SK-N-SH treated with all-trans-retinoic acid at 6 μM for 48 hours (cell line): ENCODE data around the gene TLCD2.

ENCODE experiments used
- ATAC-seq: fragments of 200-7000 bp; cut with Tn5 transposase; 3 replicates; pipeline ENCODE4 v1.9.1; 2020; ENCODE audit warnings: mild to moderate bottlenecking, moderate library complexity
- ARNTL ChIP-seq: fragments of 450-650 bp; formaldehyde crosslinking; IDR thresholded peaks from 2 replicates; pipeline ENCODE4 v1.5.0; 2020; ENCODE audit warnings: low read depth, mild to moderate bottlenecking, moderate library complexity, borderline replicate concordance
- BACH2 ChIP-seq: fragments of 250-450 bp; sonication (Bioruptor Pico); IDR thresholded peaks from 2 replicates; pipeline ENCODE4 v1.9.0; 2021; ENCODE audit warnings: mild to moderate bottlenecking, borderline replicate concordance
- CREB5 ChIP-seq: fragments of 250-450 bp; sonication (Bioruptor Pico); IDR thresholded peaks from 2 replicates; pipeline ENCODE4 v1.5.1; 2020; ENCODE audit warnings: low read depth, mild to moderate bottlenecking, moderate library complexity
- CSDC2 ChIP-seq: fragments of 250-450 bp; sonication (Bioruptor Pico); IDR thresholded peaks from 2 replicates; pipeline ENCODE4 v1.5.0; 2020; ENCODE audit warnings: mild to moderate bottlenecking, moderate library complexity
- CSRNP3 ChIP-seq: fragments of 250-450 bp; sonication (Bioruptor Pico); IDR thresholded peaks from 2 replicates; pipeline ENCODE4 v1.5.1; 2021; ENCODE audit warnings: mild to moderate bottlenecking, moderate library complexity
- ESRRG ChIP-seq: fragments of 250-450 bp; sonication (Bioruptor Pico); IDR thresholded peaks from 2 replicates; pipeline ENCODE4 v1.6.1; 2021; ENCODE audit warnings: mild to moderate bottlenecking
- GLIS3 ChIP-seq: fragments of 250-450 bp; sonication (Bioruptor Pico); IDR thresholded peaks from 2 replicates; pipeline ENCODE4 v1.5.0; 2020; ENCODE audit warnings: mild to moderate bottlenecking, moderate library complexity
- ISL1 ChIP-seq: fragments of 250-450 bp; sonication (Bioruptor Pico); IDR thresholded peaks from 2 replicates; pipeline ENCODE4 v2.1.2; 2022; ENCODE audit warnings: mild to moderate bottlenecking, moderate library complexity
- OSR1 ChIP-seq: fragments of 250-450 bp; sonication (Bioruptor Pico); IDR thresholded peaks from 2 replicates; pipeline ENCODE4 v1.8.0; 2022; ENCODE audit warnings: moderate library complexity, mild to moderate bottlenecking, inconsistent platforms
- PATZ1 ChIP-seq: fragments of 250-450 bp; sonication (Bioruptor Pico); IDR thresholded peaks from 2 replicates; pipeline ENCODE4 v1.8.0; 2020; ENCODE audit warnings: mild to moderate bottlenecking, moderate library complexity, borderline replicate concordance
- POU6F1 ChIP-seq: fragments of 250-450 bp; sonication (Bioruptor Pico); IDR thresholded peaks from 2 replicates; pipeline ENCODE4 v1.8.0; 2021; ENCODE audit warnings: low read depth, mild to moderate bottlenecking, moderate library complexity, borderline replicate concordance
- PPARA ChIP-seq: fragments of 250-450 bp; sonication (Bioruptor Pico); IDR thresholded peaks from 2 replicates; pipeline ENCODE4 v1.5.0; 2020; ENCODE audit warnings: mild to moderate bottlenecking, borderline replicate concordance
- RARB ChIP-seq: fragments of 250-450 bp; sonication (Bioruptor Pico); IDR thresholded peaks from 2 replicates; pipeline ENCODE4 v1.8.0; 2021; ENCODE audit warnings: mild to moderate bottlenecking, moderate library complexity
- SNAI2 ChIP-seq: fragments of 250-450 bp; sonication (Bioruptor Pico); IDR thresholded peaks from 2 replicates; pipeline ENCODE4 v1.5.0; 2020; ENCODE audit warnings: mild to moderate bottlenecking, moderate library complexity
- TCF4 ChIP-seq: fragments of 250-450 bp; sonication (Bioruptor Pico); IDR thresholded peaks from 2 replicates; pipeline ENCODE4 v1.8.0; 2021; ENCODE audit warnings: mild to moderate bottlenecking, moderate library complexity, borderline replicate concordance
- TOX ChIP-seq: fragments of 250-450 bp; sonication (Bioruptor Pico); IDR thresholded peaks from 2 replicates; pipeline ENCODE4 v1.8.0; 2021; ENCODE audit warnings: mild to moderate bottlenecking, moderate library complexity, borderline replicate concordance
- TSHZ2 ChIP-seq: fragments of 250-450 bp; sonication (Bioruptor Pico); IDR thresholded peaks from 2 replicates; pipeline ENCODE4 v1.5.0; 2020; ENCODE audit warnings: mild to moderate bottlenecking, moderate library complexity
- ZC3H10 ChIP-seq: fragments of 250-450 bp; sonication (Bioruptor Pico); IDR thresholded peaks from 2 replicates; pipeline ENCODE4 v1.5.1; 2021; ENCODE audit warnings: mild to moderate bottlenecking, moderate library complexity
- ZFP3 ChIP-seq: fragments of 250-450 bp; sonication (Bioruptor Pico); IDR thresholded peaks from 2 replicates; pipeline ENCODE4 v1.5.0; 2020; ENCODE audit warnings: mild to moderate bottlenecking, moderate library complexity
- ZFP30 ChIP-seq: fragments of 450-650 bp; formaldehyde crosslinking; IDR thresholded peaks from 2 replicates; pipeline ENCODE4 v1.5.0; 2022; ENCODE audit warnings: mild to moderate bottlenecking, moderate library complexity
- ZNF70 ChIP-seq: fragments of 450-650 bp; formaldehyde crosslinking; IDR thresholded peaks from 2 replicates; pipeline ENCODE4 v1.5.0; 2020; ENCODE audit warnings: mild to moderate bottlenecking, moderate library complexity
- ZNF8 ChIP-seq: fragments of 450-650 bp; formaldehyde crosslinking; IDR thresholded peaks from 2 replicates; pipeline ENCODE4 v1.5.0; 2020; ENCODE audit warnings: mild to moderate bottlenecking, moderate library complexity

Gene TLCD2

GRCh38 chr17:1735834-1736347 lies 25.7 kb upstream of the TLCD2 start:
- no peak for ATAC-seq
- no peak for TF ChIP-seq CSRNP3 (CRISPR knock-in tag)
- TF ChIP-seq TCF4 (CRISPR knock-in tag), result no peak
- TF ChIP-seq CSDC2 (CRISPR knock-in tag), result no peak
- TF ChIP-seq ZNF70 (CRISPR knock-in tag), result no peak
- no peak for TF ChIP-seq RARB (CRISPR knock-in tag)
- TF ChIP-seq TOX, result no peak
- no peak for TF ChIP-seq GLIS3
- TF ChIP-seq ZC3H10, result no peak
- no peak for TF ChIP-seq BACH2 (CRISPR knock-in tag)
- no peak for TF ChIP-seq ESRRG (CRISPR knock-in tag)
- TF ChIP-seq ZFP30 (CRISPR knock-in tag), result no peak
- no peak for TF ChIP-seq CREB5 (CRISPR knock-in tag)
- no peak for TF ChIP-seq OSR1
- no peak for TF ChIP-seq ZFP3 (CRISPR knock-in tag)
- no peak for TF ChIP-seq PATZ1
- no peak for TF ChIP-seq PPARA (CRISPR knock-in tag)
- TF ChIP-seq ISL1 (CRISPR knock-in tag), result no peak

- TF ChIP-seq BACH2 (CRISPR knock-in tag) (no peak), ZNF70 (CRISPR knock-in tag) (no peak), TOX (no peak), ZNF8 (CRISPR knock-in tag) (no peak), RARB (CRISPR knock-in tag) (no peak), TCF4 (CRISPR knock-in tag) (no peak), CSDC2 (CRISPR knock-in tag) (no peak), CREB5 (CRISPR knock-in tag) (no peak), ARNTL (CRISPR knock-in tag) (no peak), OSR1 (no peak), CSRNP3 (CRISPR knock-in tag) (no peak), GLIS3 (no peak), ZFP30 (CRISPR knock-in tag) (no peak), SNAI2 (CRISPR knock-in tag) (no peak), POU6F1 (no peak)
- no peak for ATAC-seq
Observed at GRCh38 chr17:1735418-1735817, 25.2 kb upstream of the TLCD2 start.

- no peak for ATAC-seq
- TF ChIP-seq TSHZ2 (no peak), ARNTL (CRISPR knock-in tag) (no peak), BACH2 (CRISPR knock-in tag) (no peak), ZNF8 (CRISPR knock-in tag) (no peak), OSR1 (no peak), ZC3H10 (no peak), CSRNP3 (CRISPR knock-in tag) (no peak)
Observed at GRCh38 chr17:1733759-1734158, 23.6 kb upstream of the TLCD2 start.
